Muscle layer of colon (tissue), 2 donors: ENCODE data around the gene TLL2.

Source experiments
- H3K27ac ChIP-seq: one replicate; pipeline ENCODE4 v1.7.0; 2013; ENCODE audit warnings: low read depth, mild to moderate bottlenecking, low read length, moderate library complexity
- H3K27me3 ChIP-seq, 2 donors: one replicate each; pipeline ENCODE4 v1.7.0; 2013; ENCODE audit warnings: low read length in 2 of 2, mild to moderate bottlenecking in 2 of 2; ENCODE audit not compliant: insufficient read depth in 2 of 2, control insufficient read depth in 1 of 2
- H3K36me3 ChIP-seq: one replicate; pipeline ENCODE4 v1.7.0; 2013; ENCODE audit warnings: mild to moderate bottlenecking, low read length; ENCODE audit not compliant: insufficient read depth
- H3K4me1 ChIP-seq: one replicate; pipeline ENCODE4 v1.7.0; 2013; ENCODE audit warnings: mild to moderate bottlenecking, low read length; ENCODE audit not compliant: insufficient read depth
- H3K4me3 ChIP-seq, 2 donors: one replicate each; pipeline ENCODE4 v1.7.0; 2013; ENCODE audit warnings: low read length in 2 of 2, low read depth in 1 of 2, mild to moderate bottlenecking in 1 of 2, moderate library complexity in 1 of 2
- H3K9ac ChIP-seq: one replicate; pipeline ENCODE4 v1.7.0; 2013; ENCODE audit warnings: low read length
- H3K9me3 ChIP-seq: one replicate; pipeline ENCODE4 v1.7.0; 2013; ENCODE audit warnings: mild to moderate bottlenecking, low read length
- donor health status: abdominal sarcoma.
- donor health status: Adenocarcinoma of cecum.

TLL2 gene

DNA sequence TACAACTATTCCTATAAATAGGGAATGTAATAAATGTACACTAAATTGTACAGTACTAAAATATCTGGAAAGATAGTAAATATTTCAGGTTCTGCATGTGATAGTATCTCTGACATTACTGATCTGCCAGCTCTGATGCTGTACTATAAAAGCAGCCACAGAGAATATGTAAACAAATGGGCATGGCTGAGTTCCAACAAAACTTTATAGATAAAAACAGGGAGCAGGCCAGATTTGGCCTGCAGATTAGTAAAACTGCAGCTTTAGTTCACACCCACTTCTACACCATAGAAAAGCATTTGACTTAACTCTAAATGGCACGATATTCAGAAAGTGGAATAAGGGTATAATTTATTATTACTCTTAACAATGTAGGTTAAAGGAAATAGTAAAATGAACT is 18.8 kb upstream of the TLL2 start:
- Histone ChIP-seq H3K27ac (no peak overlapping the region), H3K4me3 (no peak overlapping the region), H3K9me3 (no peaks in the 10 kb centered on the region)

DNA sequence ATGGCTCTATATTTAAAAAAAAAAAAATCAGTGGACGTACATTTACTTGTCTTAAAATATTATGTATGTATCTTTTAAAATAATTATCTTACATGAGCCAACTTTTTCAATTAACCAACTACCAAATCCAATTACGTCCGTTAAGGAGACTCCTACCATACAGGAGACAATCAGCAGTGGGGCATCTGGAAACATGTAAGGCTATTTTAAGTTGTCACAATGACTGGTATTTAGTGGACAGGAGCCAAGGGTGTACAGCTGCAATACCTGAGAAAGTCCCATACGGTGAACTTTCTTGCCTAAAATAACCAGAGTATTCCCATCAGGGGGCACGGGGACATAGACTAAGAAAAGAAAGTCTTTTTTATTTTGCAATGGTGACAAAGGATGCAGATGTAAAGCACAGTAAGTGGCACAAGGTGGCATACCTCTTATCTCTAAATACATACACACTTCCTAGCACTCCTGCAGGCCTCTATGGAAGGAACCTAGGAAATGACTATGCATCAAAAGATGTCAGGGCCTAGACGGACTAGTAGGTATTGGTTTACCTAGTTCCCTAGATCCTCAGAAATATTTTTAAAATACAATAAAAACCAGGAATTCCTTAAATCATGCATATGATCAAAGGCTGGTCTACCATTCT is 16.0 kb upstream of the TLL2 start:
- H3K27ac ChIP-seq: no peak overlapping the region
- H3K9me3 ChIP-seq: no peaks in the 10 kb centered on the region
- peaks cover 4% of the 10 kb centered on the region for H3K4me1 ChIP-seq
- no peak overlapping the region for H3K4me3 ChIP-seq
- no peak overlapping the region for H3K9ac ChIP-seq
- peaks cover 42% of the 10 kb centered on the region for H3K36me3 ChIP-seq
- H3K27me3 ChIP-seq: no peaks in the 10 kb centered on the region

More for the DNA sequence above, 18.8 kb upstream of the TLL2 start:
- H3K9ac ChIP-seq: no peak overlapping the region
- H3K4me1 ChIP-seq: peaks cover 4% of the 10 kb centered on the region
- no peaks in the 10 kb centered on the region for H3K27me3 ChIP-seq
- peaks cover 21% of the 10 kb centered on the region for H3K36me3 ChIP-seq

DNA sequence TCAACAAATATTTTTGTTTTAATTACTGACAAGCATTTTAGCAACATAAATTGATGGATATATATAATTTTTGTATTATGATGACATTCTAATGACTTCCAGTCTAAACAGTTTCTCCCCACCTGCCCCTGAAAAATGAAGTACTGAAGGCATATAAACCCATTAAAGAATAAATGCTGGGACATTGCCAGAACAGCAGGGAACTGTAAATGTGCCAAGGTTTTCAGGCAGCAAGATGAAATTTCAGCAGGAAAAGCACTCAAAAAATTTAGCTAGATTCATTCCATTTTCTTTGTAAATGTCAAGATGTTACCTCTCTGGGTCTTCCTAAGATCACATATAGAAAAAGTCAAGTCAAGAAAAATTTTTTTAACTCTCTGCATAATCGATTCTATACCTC is 11.0 kb upstream of the TLL2 start:
- no peaks in the 10 kb centered on the region for H3K9me3 ChIP-seq
- H3K27me3 ChIP-seq: no peaks in the 10 kb centered on the region
- no peak overlapping the region for H3K27ac ChIP-seq
- H3K4me3 ChIP-seq: no peak overlapping the region
- no peaks in the 10 kb centered on the region for H3K4me1 ChIP-seq
- no peak overlapping the region for H3K9ac ChIP-seq
- peaks cover 44% of the 10 kb centered on the region for H3K36me3 ChIP-seq

DNA sequence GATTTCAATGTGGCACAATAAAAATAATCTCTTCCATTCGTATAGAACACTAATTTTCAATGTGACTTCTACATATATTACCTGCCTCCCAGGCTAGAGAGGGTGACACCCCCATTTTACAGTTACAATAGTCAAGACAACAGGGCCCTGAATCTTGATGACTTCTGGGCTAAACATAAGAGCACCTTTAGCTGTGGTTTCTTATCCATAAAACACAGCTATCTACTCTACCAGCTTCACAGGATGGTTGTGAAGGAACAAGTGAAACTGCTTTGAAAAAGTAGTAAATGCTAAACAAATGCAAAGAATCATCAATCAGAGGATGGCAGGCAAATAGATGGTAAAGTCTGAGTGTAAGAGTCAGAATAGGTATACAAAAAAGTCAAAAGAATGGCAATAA is 3.6 kb upstream of the TLL2 start:
- H3K27me3 ChIP-seq: peaks cover 0 to 8% of the 10 kb centered on the region in 2 donors
- H3K27ac ChIP-seq: no peak overlapping the region
- peaks cover 13% of the 10 kb centered on the region for H3K4me1 ChIP-seq
- no peak overlapping the region for H3K4me3 ChIP-seq
- no peak overlapping the region for H3K9ac ChIP-seq
- no peaks in the 10 kb centered on the region for H3K9me3 ChIP-seq
- peaks cover 14% of the 10 kb centered on the region for H3K36me3 ChIP-seq

DNA sequence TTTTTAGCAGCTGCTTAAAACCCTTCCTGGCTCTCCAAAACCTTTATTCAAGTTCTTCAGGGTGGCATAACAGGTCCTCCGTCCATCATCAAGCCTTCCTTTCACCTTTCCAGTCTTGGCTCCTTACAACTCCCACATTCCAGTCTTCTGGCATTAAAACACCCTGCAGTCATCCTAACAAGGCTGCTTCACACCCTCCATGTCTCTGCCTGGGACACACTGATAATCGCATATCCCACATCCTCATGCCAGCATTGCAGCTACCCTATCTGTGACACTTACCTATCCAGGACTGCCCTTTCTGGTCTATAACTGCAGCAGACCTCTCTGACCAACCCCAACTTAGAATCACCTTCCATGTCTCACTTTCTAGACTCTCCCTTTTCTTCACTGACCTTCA is 2.6 kb upstream of the TLL2 start:
- H3K9ac ChIP-seq: no peak overlapping the region
- H3K27me3 ChIP-seq: peaks cover 4 to 10% of the 10 kb centered on the region in 2 donors
- peaks cover 9% of the 10 kb centered on the region for H3K36me3 ChIP-seq

DNA sequence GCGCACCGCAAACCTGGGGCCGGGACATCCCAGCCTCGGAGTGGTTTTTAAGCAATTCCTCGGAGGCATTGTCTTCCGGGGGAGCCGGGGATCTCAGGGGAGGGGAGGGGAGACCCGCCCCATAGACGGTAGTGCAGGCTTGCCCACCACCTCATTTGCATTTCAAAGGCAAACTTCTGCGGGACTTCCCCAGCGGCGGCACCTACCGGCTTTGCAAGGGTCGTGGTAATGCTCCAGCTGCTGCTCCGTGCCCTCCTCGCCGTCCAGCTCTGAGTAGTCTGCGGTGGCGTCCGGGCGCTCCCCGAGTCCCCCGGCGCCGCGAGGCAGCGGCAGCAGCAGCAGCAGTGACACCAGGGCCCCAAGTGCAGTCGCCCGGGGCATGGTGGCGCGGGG is 425 bp downstream of the TLL2 start:
- Histone ChIP-seq H3K9me3 (no peaks in the 10 kb centered on the region), H3K4me1 (peaks cover 15% of the 10 kb centered on the region), H3K27ac (no peak overlapping the region), H3K4me3 (peak overlapping the region; percentile 24 to 57), H3K36me3 (no peaks in the 10 kb centered on the region), H3K9ac (no peak overlapping the region), H3K27me3 (peaks cover 5 to 10% of the 10 kb centered on the region in 2 donors)

More for the DNA sequence above, 2.6 kb upstream of the TLL2 start:
- Histone ChIP-seq H3K4me3 (no peak overlapping the region), H3K27ac (no peak overlapping the region), H3K9me3 (no peaks in the 10 kb centered on the region), H3K4me1 (peaks cover 15% of the 10 kb centered on the region)

DNA sequence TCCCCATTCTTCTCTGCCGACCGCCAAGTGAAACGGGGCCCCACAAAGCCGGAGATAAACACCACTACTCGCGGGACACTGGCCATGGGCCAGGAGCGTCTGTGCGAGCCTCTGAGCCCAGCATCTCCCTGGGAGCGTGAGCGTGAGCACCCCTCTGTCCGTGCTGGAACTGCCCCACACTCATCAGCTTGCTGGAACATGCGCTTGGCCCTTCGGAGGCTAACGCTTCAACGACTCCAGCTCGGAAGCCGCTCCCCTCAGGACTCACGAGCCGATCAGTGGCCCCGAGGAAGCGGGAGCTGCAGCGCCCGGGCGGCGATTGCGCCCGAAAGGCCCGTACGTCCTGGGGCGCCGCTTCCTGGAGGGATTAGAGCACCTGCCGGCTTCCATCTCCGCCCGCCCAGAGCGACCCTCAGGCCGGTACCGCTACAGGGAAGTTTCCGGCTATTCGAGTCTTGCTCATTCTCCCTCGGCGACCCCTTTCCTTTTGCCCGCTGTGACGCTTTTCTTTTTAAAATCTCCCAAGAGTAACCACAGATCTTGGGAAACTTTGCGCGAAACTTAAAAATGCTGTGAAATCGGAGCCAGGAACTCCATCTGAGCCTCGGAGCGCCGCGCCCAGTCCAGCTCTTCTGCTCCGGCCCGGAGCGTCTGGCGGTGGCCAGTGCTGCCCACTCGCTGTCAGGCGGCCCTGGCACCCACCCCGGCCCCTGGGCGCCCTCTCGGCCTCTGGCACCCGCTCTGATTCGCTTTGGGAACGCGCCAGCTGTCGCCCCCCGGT is 1.0 kb downstream of the TLL2 start:
- H3K27ac ChIP-seq: peak overlapping the region; percentile 43
- peaks cover 15% of the 10 kb centered on the region for H3K4me1 ChIP-seq
- peak overlapping the region; percentile 24 to 57 for H3K4me3 ChIP-seq
- H3K27me3 ChIP-seq: peaks cover 5 to 10% of the 10 kb centered on the region in 2 donors
- H3K36me3 ChIP-seq: no peaks in the 10 kb centered on the region
- H3K9me3 ChIP-seq: no peaks in the 10 kb centered on the region
- H3K9ac ChIP-seq: no peak overlapping the region

DNA sequence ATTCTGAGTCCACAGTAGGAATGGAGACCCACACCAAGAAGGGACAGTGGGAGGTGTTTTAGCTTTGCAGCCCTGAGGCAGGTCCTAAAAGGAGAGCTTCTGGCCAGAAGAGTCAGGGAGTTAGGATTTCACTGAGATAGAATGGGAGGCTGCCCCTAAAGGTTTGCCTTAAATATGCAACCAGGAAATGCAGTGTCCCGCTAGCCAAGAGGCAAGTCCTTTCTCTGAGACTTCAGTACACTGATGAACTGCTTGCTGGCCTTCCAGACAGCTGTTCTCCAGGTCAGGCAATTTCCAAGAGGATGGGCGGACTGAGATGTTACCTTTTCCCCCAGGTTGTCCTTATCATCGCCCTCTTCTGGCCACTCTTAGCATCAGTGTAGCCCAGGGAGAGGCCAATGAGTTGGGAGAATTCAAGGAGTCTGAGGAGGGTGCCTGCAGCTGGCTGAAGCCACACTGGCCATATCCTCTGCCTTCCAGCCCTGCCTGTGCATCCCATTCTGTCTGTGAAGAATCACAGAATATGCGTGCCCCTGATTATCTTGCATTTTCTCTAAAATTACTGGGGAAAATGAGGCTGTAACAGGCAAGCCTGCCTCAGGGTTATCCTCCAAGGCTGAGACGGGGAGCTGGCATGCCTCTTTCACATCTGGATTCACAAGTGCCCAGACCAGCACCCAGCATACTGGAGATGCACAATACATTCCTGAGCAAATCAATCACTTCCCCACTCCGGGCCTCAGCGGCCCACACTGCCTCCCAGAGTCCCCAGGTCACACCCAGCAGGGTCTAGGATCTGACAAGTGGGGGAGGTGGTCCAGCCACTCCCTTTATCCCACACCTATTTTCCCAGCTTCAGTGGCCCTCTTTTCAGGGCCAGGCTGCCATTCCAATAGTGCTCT is 2.4 kb downstream of the TLL2 start:
- H3K9ac ChIP-seq: no peak overlapping the region
- peaks cover 5 to 10% of the 10 kb centered on the region in 2 donors for H3K27me3 ChIP-seq
- no peak overlapping the region for H3K27ac ChIP-seq
- H3K4me3 ChIP-seq: no peak overlapping the region
- H3K9me3 ChIP-seq: no peaks in the 10 kb centered on the region
- H3K36me3 ChIP-seq: no peaks in the 10 kb centered on the region
- peaks cover 15% of the 10 kb centered on the region for H3K4me1 ChIP-seq

DNA sequence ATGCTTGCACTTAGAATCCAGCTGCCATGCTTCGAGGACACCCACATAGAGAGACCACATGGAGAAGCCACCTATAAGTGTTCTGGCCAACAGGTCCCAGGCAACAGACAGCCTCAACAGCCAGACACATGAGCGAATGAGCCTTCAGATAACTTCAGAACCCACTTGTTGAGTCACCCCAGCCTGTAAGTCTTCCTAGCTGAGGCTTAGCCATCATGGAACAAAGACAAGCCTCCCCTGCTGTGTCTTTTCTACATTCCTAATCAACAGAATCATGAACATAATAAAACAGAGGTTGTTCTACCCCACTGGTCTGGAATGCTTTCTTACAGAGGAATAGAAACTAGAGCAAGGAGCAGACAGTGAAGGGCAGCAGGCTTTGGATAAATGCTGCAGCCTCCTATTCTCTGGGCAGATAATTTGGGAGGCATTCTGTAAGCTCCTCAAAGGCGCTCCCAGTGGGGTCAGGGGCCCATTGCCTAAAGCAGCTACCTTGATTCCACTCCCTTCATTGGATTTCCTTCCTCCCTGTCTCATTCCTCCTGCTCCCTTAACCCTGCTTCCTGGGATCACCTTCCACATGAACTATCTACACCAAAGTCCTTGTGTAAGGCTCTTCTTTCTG is 4.6 kb downstream of the TLL2 start:
- H3K9me3 ChIP-seq: no peaks in the 10 kb centered on the region
- peaks cover 5 to 10% of the 10 kb centered on the region in 2 donors for H3K27me3 ChIP-seq
- H3K4me3 ChIP-seq: no peak overlapping the region
- H3K9ac ChIP-seq: no peak overlapping the region
- H3K36me3 ChIP-seq: no peaks in the 10 kb centered on the region
- peaks cover 15% of the 10 kb centered on the region for H3K4me1 ChIP-seq
- H3K27ac ChIP-seq: no peak overlapping the region

DNA sequence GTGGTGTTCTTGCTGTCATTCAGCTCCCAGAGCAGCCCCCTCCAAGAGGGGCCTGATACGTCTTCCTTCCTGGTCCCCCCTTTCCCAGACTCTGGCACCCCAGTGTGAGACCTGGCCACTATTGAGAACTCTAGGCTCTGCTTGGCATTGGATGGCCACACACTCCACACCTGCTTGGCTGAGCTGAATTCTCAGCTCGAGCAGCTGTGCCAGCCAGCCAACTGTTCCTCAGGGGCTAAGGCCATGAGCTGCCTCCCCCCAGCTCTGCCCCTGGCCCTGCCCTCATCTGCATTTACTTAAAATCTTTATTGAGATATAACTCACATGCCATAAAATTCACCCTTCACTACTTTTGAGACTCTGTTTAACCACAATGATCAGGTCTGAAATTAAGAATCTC is 6.7 kb downstream of the TLL2 start:
- Histone ChIP-seq H3K27ac (no peak overlapping the region), H3K36me3 (no peaks in the 10 kb centered on the region), H3K9ac (no peak overlapping the region), H3K4me1 (peaks cover 5% of the 10 kb centered on the region), H3K4me3 (no peak overlapping the region), H3K27me3 (peaks cover 0 to 5% of the 10 kb centered on the region in 2 donors), H3K9me3 (no peaks in the 10 kb centered on the region)
